Measurements from ENCODE around the gene FSTL4. TPM values are rescaled to one million over a fixed set of nuclear protein-coding genes. Genes with fewer than 3 reads are reported as not detected.

Gene FSTL4
- total and polyA plus RNA-seq, 2 of the 13 experiments (the other 11 are each of a cell fraction or from before 2014, with no cell fraction given): 2.1 to 3.0 TPM

GRCh38 chr5:133440467-133441115 is 171.8 kb downstream of the FSTL4 start:
- Histone ChIP-seq H3K36me3 (replicated peaks in 1 of 2; ENCODE audit: control insufficient read depth in 1 of 2, insufficient read depth in 2 of 2, low read length in 2 of 2) (no peaks in the 10 kb centered on the region), H3K9me3 (ENCODE audit: low read length) (no peaks in the 10 kb centered on the region), H3K27ac (ENCODE audit: extremely low read length, insufficient read depth, low read length) (no peak overlapping the region), H4K20me1 (ENCODE audit: insufficient read depth, low read length) (no peaks in the 10 kb centered on the region), H3K4me2 (ENCODE audit: low read depth, low read length) (no peak overlapping the region), H3K4me1 (ENCODE audit: insufficient read depth, low read length) (no peaks in the 10 kb centered on the region), H2AFZ (ENCODE audit: low read length) (no peak overlapping the region), H3K9ac (ENCODE audit: insufficient read depth, low read depth, low read length) (no peak overlapping the region), H3K79me2 (ENCODE audit: insufficient read depth, low read length) (no peaks in the 10 kb centered on the region), H3K4me3 (replicated peaks in 1 of 3; ENCODE audit: insufficient read depth in 1 of 3, low read depth in 2 of 3, low read length in 3 of 3) (no peak overlapping the region), H3K27me3 (ENCODE audit: control insufficient read depth in 1 of 2, insufficient read depth in 2 of 2, low read length in 2 of 2) (peaks cover 1 to 7% of the 10 kb centered on the region in 2 experiments; a peak in 3 of 5 replicates)
- ATAC-seq (no peak), FAIRE-seq (no peak), DNase-seq (ENCODE audit: low spot score) (no peak)
- intact Hi-C loops (cut with micrococcal nuclease; ENCODE audit: unreplicated experiment) (no loop called here), in situ Hi-C loops (cut with HindIII; ENCODE audit: extremely low pct_ligation_motif_present, low pct_unique_long_range_greater_than_20kb) (no loop called here)
- POLR2A ChIA-PET: no interaction called here
- TF ChIP-seq ZNF816 (CRISPR knock-in tag; IDR thresholded peaks at IDR 0.05; ENCODE audit: borderline replicate concordance): no peak
- no peak for TF ChIP-seq ZNF589 (CRISPR knock-in tag; conservative IDR thresholded peaks at IDR 0.05)
- TF ChIP-seq CHD2 (IDR thresholded peaks at IDR 0.05; ENCODE audit: low read depth, low read length): no peak
- TF ChIP-seq MTA1 (CRISPR knock-in tag; IDR thresholded peaks at IDR 0.05; ENCODE audit: borderline replicate concordance): no peak
- no peak for TF ChIP-seq RBFOX2 (IDR thresholded peaks at IDR 0.05; ENCODE audit: low read depth, low read length)
- TF ChIP-seq MXD3 (CRISPR knock-in tag; IDR thresholded peaks at IDR 0.05): no peak
- 23% methylated on average over 2 of the region's 7 CpGs for WGBS (ENCODE audit: low lambda C conversion rate)
- CTCF ChIA-PET (ENCODE audit: low intra/inter-chr PET ratio, low total read pairs): no interaction called here
- BruUV-seq (replicated peaks): no TSS peak

GRCh38 chr5:133439859-133440258 is 172.5 kb downstream of the FSTL4 start:
- no TSS peak for BruUV-seq (replicated peaks)
- POLR2A ChIA-PET: no interaction called here
- TF ChIP-seq ZNF660 (CRISPR knock-in tag; IDR thresholded peaks at IDR 0.05; ENCODE audit: borderline replicate concordance, low read depth) (no peak), ZNF431 (CRISPR knock-in tag; IDR thresholded peaks at IDR 0.05; ENCODE audit: borderline replicate concordance, low read depth) (no peak), ZNF350 (CRISPR knock-in tag; IDR thresholded peaks at IDR 0.05; ENCODE audit: borderline replicate concordance, low read depth) (no peak), ZNF841 (CRISPR knock-in tag; IDR thresholded peaks at IDR 0.05; ENCODE audit: borderline replicate concordance) (no peak), EZH2 (conservative IDR thresholded peaks at IDR 0.05; ENCODE audit: low read depth, low read length) (no peak), JARID2 (CRISPR knock-in tag; IDR thresholded peaks at IDR 0.05; ENCODE audit: insufficient replicate concordance) (no peak), ZNF713 (CRISPR knock-in tag; IDR thresholded peaks at IDR 0.05) (no peak), NR2F6 (IDR thresholded peaks at IDR 0.05) (no peak), NR2F6 (CRISPR knock-in tag; IDR thresholded peaks at IDR 0.05) (no peak), UBTF (CRISPR knock-in tag; IDR thresholded peaks at IDR 0.05) (no peak), MTA1 (CRISPR knock-in tag; IDR thresholded peaks at IDR 0.05; ENCODE audit: borderline replicate concordance) (no peak)

More at GRCh38 chr5:133439859-133440258, 172.5 kb downstream of the FSTL4 start:
- no peak overlapping the region for H2AFZ ChIP-seq (ENCODE audit: low read length)
- no peak overlapping the region for H3K4me2 ChIP-seq (ENCODE audit: low read depth, low read length)
- WGBS (ENCODE audit: low lambda C conversion rate): 25% methylated on average over 1 of the region's 8 CpGs
- no peaks in the 10 kb centered on the region for H3K36me3 ChIP-seq (replicated peaks in 1 of 2; ENCODE audit: control insufficient read depth in 1 of 2, insufficient read depth in 2 of 2, low read length in 2 of 2)
- CTCF ChIA-PET (ENCODE audit: low intra/inter-chr PET ratio, low total read pairs): no interaction called here
- peaks cover 1 to 7% of the 10 kb centered on the region in 2 experiments; a peak in 3 of 5 replicates for H3K27me3 ChIP-seq (ENCODE audit: control insufficient read depth in 1 of 2, insufficient read depth in 2 of 2, low read length in 2 of 2)
- H4K20me1 ChIP-seq (ENCODE audit: insufficient read depth, low read length): no peaks in the 10 kb centered on the region
- H3K27ac ChIP-seq (ENCODE audit: extremely low read length, insufficient read depth, low read length): no peak overlapping the region
- no peaks in the 10 kb centered on the region for H3K79me2 ChIP-seq (ENCODE audit: insufficient read depth, low read length)
- H3K4me3 ChIP-seq (replicated peaks in 1 of 3; ENCODE audit: insufficient read depth in 1 of 3, low read depth in 2 of 3, low read length in 3 of 3): no peak overlapping the region
- no peak overlapping the region for H3K9ac ChIP-seq (ENCODE audit: insufficient read depth, low read depth, low read length)
- in situ Hi-C loops (cut with HindIII; ENCODE audit: extremely low pct_ligation_motif_present, low pct_unique_long_range_greater_than_20kb) (no loop called here), intact Hi-C loops (cut with micrococcal nuclease; ENCODE audit: unreplicated experiment) (no loop called here)
- ATAC-seq: no peak
- DNase-seq (ENCODE audit: low spot score): no peak
- no peaks in the 10 kb centered on the region for H3K4me1 ChIP-seq (ENCODE audit: insufficient read depth, low read length)
- no peaks in the 10 kb centered on the region for H3K9me3 ChIP-seq (ENCODE audit: low read length)
- no peak for FAIRE-seq

All from HepG2 (cell line).